ENCODE measurements around the gene RFTN1. TPM values are rescaled to one million over a fixed set of nuclear protein-coding genes. Genes with fewer than 3 reads are reported as not detected.

RFTN1 gene
- total and polyA plus RNA-seq, 2 of the 8 experiments (the other 6 are each of a cell fraction or from before 2014, with no cell fraction given): 4.6 to 6.7 TPM

GRCh38 chr3:16290827-16291196, 222.7 kb downstream of the RFTN1 start:
- Histone ChIP-seq H3K9me3 (ENCODE audit: insufficient read depth in 2 of 2, low read depth in 1 of 2, low read length in 1 of 2) (no peaks in the 10 kb centered on the region), H2BK120ac (replicated peaks; ENCODE audit: low read depth, low read length) (no peak overlapping the region), H2BK5ac (ENCODE audit: low read depth, low read length) (no peak overlapping the region), H4K91ac (replicated peaks; ENCODE audit: insufficient read length, low read length) (no peak overlapping the region), H3K14ac (ENCODE audit: insufficient read length) (no peak overlapping the region), H2AK5ac (ENCODE audit: low read depth, low read length) (no peak overlapping the region), H3K23ac (ENCODE audit: insufficient read length) (no peak overlapping the region), H3K36me3 (ENCODE audit: control insufficient read depth in 2 of 4, insufficient read depth in 4 of 4, low read length in 3 of 4) (peaks cover 0 to 22% (median 9%) of the 10 kb centered on the region in 4 experiments; a peak in 5 of 8 replicates), H3K27ac (ENCODE audit: low read depth, low read length) (no peak overlapping the region), H3K4me2 (ENCODE audit: insufficient read depth in 1 of 2, low read depth in 2 of 2, low read length in 2 of 2) (no peak overlapping the region), H4K20me1 (replicated peaks in 1 of 2; ENCODE audit: control insufficient read depth in 1 of 2, insufficient read depth in 2 of 2, low read length in 2 of 2) (no peaks in the 10 kb centered on the region), H3K4me1 (replicated peaks in 1 of 4; ENCODE audit: control insufficient read depth in 3 of 4, insufficient read depth in 4 of 4, low read length in 3 of 4) (no peaks in the 10 kb centered on the region), H3K79me2 (ENCODE audit: control insufficient read depth in 1 of 2, insufficient read depth in 2 of 2, low read length in 2 of 2) (peaks cover 3 to 22% of the 10 kb centered on the region in 2 experiments; a peak in 2 of 4 replicates), H2BK12ac (ENCODE audit: low read depth, low read length) (no peak overlapping the region), H3K4me3 (ENCODE audit: extremely low read depth in 1 of 4, insufficient read depth in 2 of 4, low read depth in 3 of 4, low read length in 4 of 4) (no peak overlapping the region), H3K9ac (replicated peaks in 1 of 4; ENCODE audit: extremely low read depth in 1 of 4, low read depth in 3 of 4, low read length in 3 of 4) (no peak overlapping the region), H2AFZ (ENCODE audit: low read length) (no peak overlapping the region), H3K56ac (replicated peaks; ENCODE audit: insufficient read length, low read depth, low read length) (no peak overlapping the region), H3K27me3 (replicated peaks in 1 of 4; ENCODE audit: control insufficient read depth in 3 of 4, extremely low read depth in 1 of 4, insufficient read depth in 3 of 4, low read length in 3 of 4) (no peaks in the 10 kb centered on the region), H4K8ac (ENCODE audit: extremely low read depth, insufficient read depth, low read length) (no peak overlapping the region), H2BK15ac (ENCODE audit: low read length) (no peak overlapping the region), H2BK20ac (ENCODE audit: low read length) (no peak overlapping the region), H3K79me1 (ENCODE audit: low read depth, low read length) (0 out of 2 replicates have a peak, but pooled peaks cover 3% of the 10 kb centered on the region), H3K23me2 (ENCODE audit: low read depth, low read length) (no peaks in the 10 kb centered on the region), H3K18ac (ENCODE audit: extremely low read depth, low read length) (no peak overlapping the region), H3K4ac (replicated peaks; ENCODE audit: insufficient read length, low read depth, low read length) (no peak overlapping the region), H4K5ac (ENCODE audit: insufficient read length, low read depth, low read length) (no peak overlapping the region)
- FAIRE-seq (no peak), DNase-seq (ENCODE audit: low read depth in 1 of 2, low spot score in 2 of 2) (no peak)
- 92% methylated on average over 2 of the region's 2 CpGs; no CpG with 5 or more reads in 1 of the 2 experiments for WGBS, 2 experiments (ENCODE audit: extremely low coverage in 1 of 2, insufficient coverage in 1 of 2, insufficient read length in 1 of 2, insufficient replicate concordance in 2 of 2, low coverage in 1 of 2, low lambda C conversion rate in 2 of 2, missing lambda C conversion rate in 1 of 2)
- ChIA-PET CTCF (ENCODE audit: partially characterized antibody) (interaction anchor here (0.7 to 9.2 kb wide), 31 partner anchors 8 to 265 kb away, joined by 3 to 106 read pairs (median 4); no protein-coding TSS in a partner anchor), POLR2A (ENCODE audit: partially characterized antibody) (interaction anchor here (0.6 to 1.5 kb wide), 2 partner anchors 259 to 301 kb away, joined by 3 to 7 read pairs; no protein-coding TSS in a partner anchor)
- TF ChIP-seq, protein P1, sequence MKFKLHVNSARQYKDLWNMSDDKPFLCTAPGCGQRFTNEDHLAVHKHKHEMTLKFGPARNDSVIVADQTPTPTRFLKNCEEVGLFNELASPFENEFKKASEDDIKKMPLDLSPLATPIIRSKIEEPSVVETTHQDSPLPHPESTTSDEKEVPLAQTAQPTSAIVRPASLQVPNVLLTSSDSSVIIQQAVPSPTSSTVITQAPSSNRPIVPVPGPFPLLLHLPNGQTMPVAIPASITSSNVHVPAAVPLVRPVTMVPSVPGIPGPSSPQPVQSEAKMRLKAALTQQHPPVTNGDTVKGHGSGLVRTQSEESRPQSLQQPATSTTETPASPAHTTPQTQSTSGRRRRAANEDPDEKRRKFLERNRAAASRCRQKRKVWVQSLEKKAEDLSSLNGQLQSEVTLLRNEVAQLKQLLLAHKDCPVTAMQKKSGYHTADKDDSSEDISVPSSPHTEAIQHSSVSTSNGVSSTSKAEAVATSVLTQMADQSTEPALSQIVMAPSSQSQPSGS (IDR thresholded peaks at IDR 0.05; ENCODE audit: low read length): no peak
- no peak for TF ChIP-seq CTBP2 (IDR thresholded peaks at IDR 0.05; ENCODE audit: borderline replicate concordance, insufficient read depth, insufficient read length, low read length)
- TF ChIP-seq RNF2 (IDR thresholded peaks at IDR 0.05; ENCODE audit: borderline replicate concordance, low read depth, low read length, missing control alignments, poor library complexity, severe bottlenecking): no peak
- no peak for TF ChIP-seq POLR2A (IDR thresholded peaks at IDR 0.05; ENCODE audit: control extremely low read depth in 1 of 2, low read depth in 2 of 2, low read length in 2 of 2)
- no peak for TF ChIP-seq ATF3 (IDR thresholded peaks at IDR 0.05; ENCODE audit: insufficient read depth, low read depth, low read length)
- TF ChIP-seq EGR1 (IDR thresholded peaks at IDR 0.05; ENCODE audit: borderline replicate concordance, low read depth, low read length): no peak
- no peak for TF ChIP-seq NRF1 (IDR thresholded peaks at IDR 0.05; ENCODE audit: low read depth, low read length)
- TF ChIP-seq TBP (IDR thresholded peaks at IDR 0.05; ENCODE audit: low read depth, low read length): no peak
- TF ChIP-seq GABPA (IDR thresholded peaks at IDR 0.05; ENCODE audit: borderline replicate concordance, insufficient read depth, low read length): no peak
- TF ChIP-seq SP4 (IDR thresholded peaks at IDR 0.05; ENCODE audit: low read length): no peak
- TF ChIP-seq SP1 (IDR thresholded peaks at IDR 0.05; ENCODE audit: low read depth, low read length): no peak
- no peak for TF ChIP-seq TAF7 (optimal IDR thresholded peaks at IDR 0.05; ENCODE audit: borderline replicate concordance, low read depth, low read length)

All from H1 (cell line).